GM12892 (cell line): ENCODE measurements around the gene MCC.

Experiments
- POLR2A ChIP-seq: IDR thresholded peaks from 2 replicates; pipeline ENCODE4 v1.6.1; 2011; ENCODE audit warnings: low read depth, low read length, control low read depth
- POLR2AphosphoS5 ChIP-seq: IDR thresholded peaks from 2 replicates; pipeline ENCODE4 v1.6.1; 2011; ENCODE audit warnings: low read depth, low read length, control low read depth
- TAF1 ChIP-seq: IDR thresholded peaks from 2 replicates; pipeline ENCODE4 v1.6.1; 2011; ENCODE audit warnings: low read depth, mild to moderate bottlenecking, control low read depth, low read length, borderline replicate concordance

- TF ChIP-seq POLR2A: no peak
- TF ChIP-seq POLR2AphosphoS5: no peak
- TF ChIP-seq TAF1: no peak
Measured at GRCh38 chr5:113193311-113193978, 294.8 kb downstream of the MCC start.
